ENCODE results near the gene YY1. TPM values are rescaled to one million over a fixed set of nuclear protein-coding genes. Genes with fewer than 3 reads are reported as not detected.

The YY1 gene
- total RNA-seq, 1 experiment from 2014 or later, result 83.1 TPM

- Mint-ChIP-seq H3K36me3 (no peaks in the 10 kb centered on the region), H3K27me3 (ENCODE audit: low read depth) (no peaks in the 10 kb centered on the region), H3K4me1 (no peaks in the 10 kb centered on the region), H3K4me3 (no peak overlapping the region), H3K27ac (no peak overlapping the region), H3K9me3 (no peaks in the 10 kb centered on the region)
- TF ChIP-seq NR3C1 (CRISPR knock-in tag; conservative IDR thresholded peaks at IDR 0.05; ENCODE audit: low read depth), result no peak
- TF ChIP-seq ZNF317 (CRISPR knock-in tag; IDR thresholded peaks at IDR 0.05; ENCODE audit: borderline replicate concordance, low read depth), result no peak
- TF ChIP-seq, protein P1, sequence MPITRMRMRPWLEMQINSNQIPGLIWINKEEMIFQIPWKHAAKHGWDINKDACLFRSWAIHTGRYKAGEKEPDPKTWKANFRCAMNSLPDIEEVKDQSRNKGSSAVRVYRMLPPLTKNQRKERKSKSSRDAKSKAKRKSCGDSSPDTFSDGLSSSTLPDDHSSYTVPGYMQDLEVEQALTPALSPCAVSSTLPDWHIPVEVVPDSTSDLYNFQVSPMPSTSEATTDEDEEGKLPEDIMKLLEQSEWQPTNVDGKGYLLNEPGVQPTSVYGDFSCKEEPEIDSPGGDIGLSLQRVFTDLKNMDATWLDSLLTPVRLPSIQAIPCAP (CRISPR knock-in tag; IDR thresholded peaks at IDR 0.05), result no peak
- TF ChIP-seq STAT6 (CRISPR knock-in tag; conservative IDR thresholded peaks at IDR 0.05; ENCODE audit: low read depth), result no peak
- TF ChIP-seq HMGA2 (CRISPR knock-in tag; IDR thresholded peaks at IDR 0.05), result no peak
- TF ChIP-seq, protein P2, sequence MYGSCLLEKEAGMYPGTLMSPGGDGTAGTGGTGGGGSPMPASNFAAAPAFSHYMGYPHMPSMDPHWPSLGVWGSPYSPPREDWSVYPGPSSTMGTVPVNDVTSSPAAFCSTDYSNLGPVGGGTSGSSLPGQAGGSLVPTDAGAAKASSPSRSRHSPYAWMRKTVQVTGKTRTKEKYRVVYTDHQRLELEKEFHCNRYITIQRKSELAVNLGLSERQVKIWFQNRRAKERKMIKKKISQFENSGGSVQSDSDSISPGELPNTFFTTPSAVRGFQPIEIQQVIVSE (CRISPR knock-in tag; IDR thresholded peaks at IDR 0.05; ENCODE audit: borderline replicate concordance), result no peak
- no peak for TF ChIP-seq SMAD4 (CRISPR knock-in tag; IDR thresholded peaks at IDR 0.05)
- TF ChIP-seq SOX15 (CRISPR knock-in tag; IDR thresholded peaks at IDR 0.05), result no peak
- no peak for TF ChIP-seq ESRRA (CRISPR knock-in tag; IDR thresholded peaks at IDR 0.05; ENCODE audit: borderline replicate concordance)
- TF ChIP-seq RELA (CRISPR knock-in tag; IDR thresholded peaks at IDR 0.05; ENCODE audit: borderline replicate concordance), result no peak
- no peak for TF ChIP-seq ZNF121 (CRISPR knock-in tag; IDR thresholded peaks at IDR 0.05)
- no peak for TF ChIP-seq PRDM15 (CRISPR knock-in tag; IDR thresholded peaks at IDR 0.05)
- TF ChIP-seq GTF2I (CRISPR knock-in tag; conservative IDR thresholded peaks at IDR 0.05), result no peak
- no peak for TF ChIP-seq EMX1 (CRISPR knock-in tag; IDR thresholded peaks at IDR 0.05)
- no peak for TF ChIP-seq ATF1 (CRISPR knock-in tag; IDR thresholded peaks at IDR 0.05)
- TF ChIP-seq ZNF396 (CRISPR knock-in tag; IDR thresholded peaks at IDR 0.05; ENCODE audit: borderline replicate concordance), result no peak
- TF ChIP-seq, protein P3, sequence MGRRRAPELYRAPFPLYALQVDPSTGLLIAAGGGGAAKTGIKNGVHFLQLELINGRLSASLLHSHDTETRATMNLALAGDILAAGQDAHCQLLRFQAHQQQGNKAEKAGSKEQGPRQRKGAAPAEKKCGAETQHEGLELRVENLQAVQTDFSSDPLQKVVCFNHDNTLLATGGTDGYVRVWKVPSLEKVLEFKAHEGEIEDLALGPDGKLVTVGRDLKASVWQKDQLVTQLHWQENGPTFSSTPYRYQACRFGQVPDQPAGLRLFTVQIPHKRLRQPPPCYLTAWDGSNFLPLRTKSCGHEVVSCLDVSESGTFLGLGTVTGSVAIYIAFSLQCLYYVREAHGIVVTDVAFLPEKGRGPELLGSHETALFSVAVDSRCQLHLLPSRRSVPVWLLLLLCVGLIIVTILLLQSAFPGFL (CRISPR knock-in tag; IDR thresholded peaks at IDR 0.05; ENCODE audit: borderline replicate concordance), result no peak
- no peak for TF ChIP-seq OVOL2 (CRISPR knock-in tag; IDR thresholded peaks at IDR 0.05; ENCODE audit: borderline replicate concordance)
- no peak for TF ChIP-seq ATF6 (CRISPR knock-in tag; IDR thresholded peaks at IDR 0.05)
- ATAC-seq (no peak), DNase-seq (ENCODE audit: low spot score) (no peak)
- POLR2A ChIA-PET, result no interaction called here
- CTCF ChIA-PET, result no interaction called here
Measured at GRCh38 chr14:100327128-100327527, 88.2 kb downstream of the YY1 start.
